Osteocyte (in vitro differentiated cells): ENCODE measurements around the gene ACTN4. TPM values are rescaled to one million over a fixed set of nuclear protein-coding genes. Genes with fewer than 3 reads are reported as not detected.

Experiments used
- DNase-seq: peaks from one replicate; pipeline ENCODE4 v3.0.0; 2021; ENCODE audit warnings: mixed read lengths; ENCODE audit not compliant: unreplicated experiment; ENCODE audit errors: extremely low spot score
- H3K27ac Mint-ChIP-seq: one replicate; pipeline ENCODE4 v1.8.0; 2021; ENCODE audit warnings: mild to moderate bottlenecking, mixed read lengths; ENCODE audit not compliant: unreplicated experiment
- H3K27me3 Mint-ChIP-seq: one replicate; pipeline ENCODE4 v1.8.0; 2021; ENCODE audit warnings: mixed read lengths; ENCODE audit not compliant: unreplicated experiment
- H3K36me3 Mint-ChIP-seq: one replicate; pipeline ENCODE4 v1.8.0; 2021; ENCODE audit warnings: mixed read lengths; ENCODE audit not compliant: unreplicated experiment
- H3K4me1 Mint-ChIP-seq: one replicate; pipeline ENCODE4 v1.8.0; 2021; ENCODE audit warnings: mixed read lengths; ENCODE audit not compliant: unreplicated experiment
- H3K4me3 Mint-ChIP-seq: one replicate; pipeline ENCODE4 v1.8.0; 2021; ENCODE audit warnings: mild to moderate bottlenecking, moderate library complexity, mixed read lengths; ENCODE audit not compliant: unreplicated experiment
- H3K9me3 Mint-ChIP-seq: one replicate; pipeline ENCODE4 v1.8.0; 2021; ENCODE audit warnings: mixed read lengths; ENCODE audit not compliant: unreplicated experiment
- CTCF ChIP-seq: fragments of 200-600 bp; sonication (generic); IDR thresholded peaks from 2 replicates; pipeline ENCODE4 v1.5.0; 2021; ENCODE audit warnings: antibody characterized with exemption, mild to moderate bottlenecking, moderate library complexity
- total RNA-seq: library from RNA; stranded (reverse); gene quantifications from 2 replicates; pipeline ENCODE4 v1.2.1, GENCODE V29; 2021

The ACTN4 gene
- total RNA-seq, 1 donor from 2014 or later: 525 TPM

- H3K27me3 Mint-ChIP-seq: no peaks in the 10 kb centered on the region
- DNase-seq: no peak
- H3K4me1 Mint-ChIP-seq: peaks cover 2% of the 10 kb centered on the region
- no peaks in the 10 kb centered on the region for H3K9me3 Mint-ChIP-seq
- no peak overlapping the region for H3K4me3 Mint-ChIP-seq
- no peaks in the 10 kb centered on the region for H3K36me3 Mint-ChIP-seq
- no peak overlapping the region for H3K27ac Mint-ChIP-seq
- TF ChIP-seq CTCF: no peak
Measured at GRCh38 chr19:38741670-38742069, 94.2 kb downstream of the ACTN4 start.

DNA sequence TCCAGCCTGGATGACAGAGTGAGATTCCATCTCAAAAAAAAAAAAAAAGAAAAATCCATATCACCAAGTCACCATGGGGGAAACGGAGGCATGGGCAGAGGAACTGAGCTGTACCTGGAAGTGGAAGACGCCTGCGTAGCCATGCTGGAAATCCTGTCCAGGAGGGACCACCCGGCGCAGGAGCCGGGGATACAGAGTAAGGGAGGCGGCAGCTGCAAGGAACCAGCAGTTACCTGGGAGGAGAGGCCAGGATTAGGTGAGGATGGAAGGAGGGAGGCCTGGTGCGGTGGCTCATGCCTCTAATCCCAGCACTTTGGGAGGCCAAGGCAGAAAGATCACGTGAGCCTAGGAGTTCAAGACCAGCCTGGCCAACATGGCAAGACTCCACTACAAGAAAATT lies 94.8 kb downstream of the ACTN4 start:
- TF ChIP-seq CTCF: no peak
- H3K4me3 Mint-ChIP-seq: no peak overlapping the region
- no peak for DNase-seq
- no peaks in the 10 kb centered on the region for H3K27me3 Mint-ChIP-seq
- H3K9me3 Mint-ChIP-seq: no peaks in the 10 kb centered on the region
- H3K36me3 Mint-ChIP-seq: no peaks in the 10 kb centered on the region
- no peak overlapping the region for H3K27ac Mint-ChIP-seq
- peaks cover 2% of the 10 kb centered on the region for H3K4me1 Mint-ChIP-seq

GRCh38 chr19:38742906-38743305 lies 95.5 kb downstream of the ACTN4 start:
- DNase-seq: no peak
- no peak overlapping the region for H3K4me3 Mint-ChIP-seq
- no peaks in the 10 kb centered on the region for H3K27me3 Mint-ChIP-seq
- no peaks in the 10 kb centered on the region for H3K4me1 Mint-ChIP-seq
- H3K9me3 Mint-ChIP-seq: no peaks in the 10 kb centered on the region
- H3K27ac Mint-ChIP-seq: no peak overlapping the region
- no peak for TF ChIP-seq CTCF
- no peaks in the 10 kb centered on the region for H3K36me3 Mint-ChIP-seq

GRCh38 chr19:38743394-38744297 lies 96.2 kb downstream of the ACTN4 start:
- no peak overlapping the region for H3K4me3 Mint-ChIP-seq
- TF ChIP-seq CTCF: no peak
- no peaks in the 10 kb centered on the region for H3K27me3 Mint-ChIP-seq
- H3K9me3 Mint-ChIP-seq: no peaks in the 10 kb centered on the region
- H3K27ac Mint-ChIP-seq: no peak overlapping the region
- no peaks in the 10 kb centered on the region for H3K4me1 Mint-ChIP-seq
- no peak for DNase-seq
- no peaks in the 10 kb centered on the region for H3K36me3 Mint-ChIP-seq

GRCh38 chr19:38744298-38744681 lies 96.8 kb downstream of the ACTN4 start, which contains the start of gene CAPN12:
CAPN12 (minus strand) TSS chr19:38744474; CDS start chr19:38744165, 309 bp downstream.
- no peak for TF ChIP-seq CTCF
- DNase-seq: no peak
- no peaks in the 10 kb centered on the region for H3K4me1 Mint-ChIP-seq
- no peaks in the 10 kb centered on the region for H3K36me3 Mint-ChIP-seq
- no peaks in the 10 kb centered on the region for H3K27me3 Mint-ChIP-seq
- H3K9me3 Mint-ChIP-seq: no peaks in the 10 kb centered on the region
- H3K27ac Mint-ChIP-seq: no peak within 1 kb of the TSS
- H3K4me3 Mint-ChIP-seq: no peak within 1 kb of the TSS
